Bone marrow (tissue), 2 donors: ENCODE results near the gene TRAPPC3.

Source experiments
- DNase-seq, 2 donors: peaks; one replicate each; lab custom pipeline; 2025; lab: John Stamatoyannopoulos, UW

Gene TRAPPC3

GRCh38 chr1:36098650-36099365, 50.5 kb downstream of the TRAPPC3 start:
- DNase-seq, result no peak

DNA sequence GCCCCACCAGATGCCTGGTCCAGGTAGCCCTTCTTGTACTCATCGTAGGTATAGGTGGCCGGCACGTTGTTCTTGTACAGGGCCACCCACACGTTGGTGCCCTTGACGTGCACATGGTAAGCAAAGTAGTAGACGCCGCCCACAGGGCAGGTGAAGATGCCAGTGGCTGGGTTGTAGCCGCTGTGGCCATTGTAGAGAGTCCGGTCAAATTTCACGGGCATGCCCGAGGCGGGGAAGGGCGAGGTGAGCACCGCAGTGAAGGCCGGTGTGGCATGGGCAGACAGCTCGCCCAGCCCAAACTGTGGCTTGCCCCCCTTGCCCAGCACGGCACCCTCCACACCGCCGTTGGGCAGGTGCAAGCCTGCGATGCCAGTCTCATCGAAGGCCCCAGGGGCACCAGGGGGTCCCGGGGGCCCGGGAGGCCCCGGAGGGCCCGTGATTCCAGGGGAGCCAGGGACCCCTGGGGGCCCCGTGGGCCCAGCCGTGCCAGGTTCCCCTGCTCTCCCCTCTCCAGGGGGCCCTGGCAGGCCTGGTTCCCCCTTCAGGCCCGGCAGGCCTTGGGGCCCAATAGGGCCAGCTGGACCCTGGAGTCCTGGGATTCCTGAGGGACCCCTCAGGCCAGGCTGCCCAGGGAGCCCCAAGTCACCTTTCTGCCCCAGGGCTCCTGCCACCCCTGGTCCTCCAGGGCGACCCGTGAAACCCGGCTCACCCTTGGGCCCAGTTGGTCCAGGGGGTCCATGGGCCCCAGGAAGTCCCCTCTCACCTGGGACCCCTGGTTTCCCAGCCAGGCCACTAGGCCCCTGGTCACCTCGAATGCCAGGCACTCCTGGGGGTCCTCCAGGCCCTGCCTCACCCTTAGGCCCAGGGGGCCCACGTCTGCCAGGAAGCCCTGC, 51.3 kb downstream of the TRAPPC3 start:
- DNase-seq, result no peak

DNA sequence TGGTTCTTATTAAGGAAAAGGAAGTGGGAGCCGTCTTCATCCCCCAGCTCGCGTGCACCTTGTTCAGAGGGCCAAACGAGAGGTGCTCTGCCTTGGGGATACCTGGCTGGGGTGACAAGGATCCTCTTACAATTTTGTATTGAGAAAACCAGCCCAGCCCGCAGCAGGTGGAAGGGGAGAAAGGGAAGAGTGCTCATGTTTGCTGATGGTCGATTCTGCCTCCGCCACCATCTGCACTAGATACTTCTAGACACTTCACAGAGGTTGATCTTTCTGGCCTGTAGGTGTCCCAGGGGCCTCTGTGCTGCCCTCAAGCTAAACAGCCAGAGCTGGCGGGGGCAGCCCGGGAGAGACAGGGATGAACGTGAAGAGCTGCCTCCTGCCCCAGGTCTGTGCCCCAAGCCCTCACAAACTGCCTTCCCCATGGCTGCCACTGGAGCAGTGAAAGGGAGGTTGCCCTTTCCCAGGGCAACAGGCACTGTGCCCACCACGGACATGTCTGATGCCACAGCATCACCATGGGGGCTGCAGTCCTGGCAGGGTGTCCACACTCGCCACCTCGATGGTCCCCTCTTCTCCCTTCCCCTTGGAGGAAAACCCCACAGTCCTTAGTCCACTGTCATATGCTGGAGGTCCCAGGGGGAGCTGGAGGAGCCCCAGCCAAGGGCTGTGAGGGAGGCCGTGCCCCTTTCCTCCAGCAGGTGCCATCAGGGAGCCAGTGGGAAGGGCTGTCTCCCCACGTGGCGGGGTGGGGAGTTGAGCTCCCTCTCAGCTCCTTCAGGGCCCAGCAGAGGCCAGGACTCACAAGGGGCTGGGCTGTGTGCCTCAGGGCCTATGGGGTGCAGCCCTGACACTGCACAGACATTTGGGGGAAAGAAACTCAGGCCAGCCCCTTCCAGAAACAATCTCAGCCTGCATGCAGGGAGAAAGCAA, 52.5 kb downstream of the TRAPPC3 start:
- DNase-seq, result no peak

DNA sequence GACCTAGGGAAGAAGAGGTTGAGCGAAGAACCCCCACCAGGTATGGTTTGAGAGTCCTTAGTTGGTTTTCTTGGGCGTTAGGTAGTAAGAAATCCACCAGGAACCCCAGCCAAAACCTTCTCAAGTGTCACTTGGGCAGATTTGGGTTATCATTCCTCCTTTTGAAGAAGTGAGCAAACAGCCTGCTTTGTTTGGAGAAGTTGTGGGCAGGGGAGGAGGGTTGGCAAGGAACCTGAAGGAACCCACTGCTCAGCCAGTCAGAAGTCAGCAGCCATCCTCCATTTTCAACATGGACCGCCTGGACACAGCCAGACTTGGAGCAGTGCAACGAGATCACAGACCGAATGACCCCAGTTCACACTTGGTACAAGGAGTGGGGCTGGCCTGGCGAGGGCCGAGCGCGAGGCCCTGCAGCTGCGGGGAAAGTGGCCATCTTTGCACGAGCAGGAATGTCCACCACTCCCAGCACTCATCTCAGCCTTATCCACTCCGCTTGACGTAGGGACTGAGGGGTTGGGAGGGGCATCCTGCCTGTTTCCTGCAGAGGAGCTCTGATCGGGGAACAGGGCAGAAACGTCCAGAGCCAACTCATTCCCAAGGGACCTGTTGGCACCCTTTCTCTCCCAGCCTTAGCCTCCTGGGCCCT, 53.4 kb downstream of the TRAPPC3 start:
- DNase-seq, result no peak

GRCh38 chr1:36094621-36095061, 54.6 kb downstream of the TRAPPC3 start:
- DNase-seq, result no peak

GRCh38 chr1:36093929-36094328, 55.4 kb downstream of the TRAPPC3 start:
- no peak for DNase-seq

- DNase-seq, result no peak
Observed at GRCh38 chr1:36093226-36093625, 56.1 kb downstream of the TRAPPC3 start.

- no peak for DNase-seq
Observed at GRCh38 chr1:36092798-36093185, 56.5 kb downstream of the TRAPPC3 start.

- DNase-seq, result no peak
Observed at GRCh38 chr1:36092166-36092797, 57.0 kb downstream of the TRAPPC3 start.

- no peak for DNase-seq
Observed at GRCh38 chr1:36091698-36092097, 57.6 kb downstream of the TRAPPC3 start.

DNA sequence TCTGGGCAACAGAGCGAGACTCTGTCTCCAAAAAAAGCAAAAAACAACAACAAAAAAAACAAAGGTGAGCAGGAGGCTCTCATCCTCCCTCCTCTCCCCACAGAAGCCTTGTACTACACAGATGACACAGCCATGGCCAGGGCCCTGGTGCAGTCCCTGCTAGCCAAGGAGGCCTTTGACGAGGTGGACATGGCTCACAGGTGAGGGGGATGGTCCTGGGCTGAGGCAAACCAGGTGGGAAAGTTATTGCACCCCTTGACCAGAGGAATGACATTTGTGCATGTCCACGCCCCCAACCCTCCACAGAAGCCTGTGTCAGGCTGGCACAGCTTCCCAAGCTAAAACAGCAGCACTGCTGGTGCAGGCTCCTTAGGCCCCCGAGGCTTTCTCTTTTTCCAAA, 58.1 kb downstream of the TRAPPC3 start:
- DNase-seq, result no peak

- DNase-seq, result peak in 1 of 2 donors; percentile 48
Observed at GRCh38 chr1:36089393-36090121, 59.7 kb downstream of the TRAPPC3 start.

- peak; percentile 65 to 71 for DNase-seq
Observed at GRCh38 chr1:36088577-36089392, 60.5 kb downstream of the TRAPPC3 start, which contains the start of gene ADPRS. ADPRS (plus strand) TSS chr1:36088892; CDS start chr1:36088905, 13 bp downstream.

DNA sequence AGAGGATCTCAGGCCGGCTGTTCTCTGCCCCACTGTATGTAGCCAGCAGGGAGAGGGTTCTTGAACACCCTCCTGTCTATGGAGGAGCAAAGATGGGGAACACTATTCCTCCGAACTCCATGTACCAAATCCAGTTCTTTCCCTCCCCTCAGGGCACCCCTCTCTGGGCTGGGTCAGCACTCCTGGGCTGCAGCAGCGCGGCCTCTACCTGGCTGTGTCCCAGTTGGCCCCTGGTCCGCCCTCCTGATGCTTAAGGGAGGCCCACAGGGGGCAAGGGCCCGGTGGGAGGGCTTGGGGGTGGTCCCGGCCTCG, 61.1 kb downstream of the TRAPPC3 start:
- DNase-seq, result no peak

GRCh38 chr1:36087233-36088123, 61.8 kb downstream of the TRAPPC3 start:
- DNase-seq, result no peak
